Measurements from ENCODE around the gene RRP1B.

GRCh38 chr21:43659136-43660000 is at the start of gene RRP1B, which contains the start of gene HSF2BP:
- TF ChIP-seq TEAD2 (CRISPR knock-in tag; IDR thresholded peaks at IDR 0.05) (peak; percentile 97), ZNF83 (CRISPR knock-in tag; IDR thresholded peaks at IDR 0.05; ENCODE audit: borderline replicate concordance) (0 out of 2 replicates have a peak, but pooled peaks have one; percentile 85), GZF1 (CRISPR knock-in tag; IDR thresholded peaks at IDR 0.05) (0 out of 2 replicates have a peak, but pooled peaks have one; percentile 32), SMARCE1 (IDR thresholded peaks at IDR 0.05; ENCODE audit: borderline replicate concordance) (no peak)
